GM12878 (cell line): ENCODE measurements around the gene CSTPP1.

ENCODE experiments used
- CREB1 ChIP-seq: IDR thresholded peaks from 2 replicates; pipeline ENCODE4 v1.6.1; 2012; ENCODE audit warnings: low read depth, mild to moderate bottlenecking, inconsistent platforms
- HCFC1 ChIP-seq: fragments of 150-350 bp; IDR thresholded peaks from 2 replicates; pipeline ENCODE4 v1.6.1; 2014; ENCODE audit warnings: low read length
- IKZF1 ChIP-seq: fragments of 450-650 bp; conservative IDR thresholded peaks from 2 replicates; pipeline ENCODE4 v1.6.1; 2017; ENCODE audit warnings: antibody characterized with exemption, mild to moderate bottlenecking
- KAT2A ChIP-seq: conservative IDR thresholded peaks from 2 replicates; pipeline ENCODE4 v1.6.1; 2011; ENCODE audit warnings: low read depth, low read length; ENCODE audit not compliant: control insufficient read depth
- MYC ChIP-seq: IDR thresholded peaks from 2 replicates; pipeline ENCODE4 v1.6.1; 2011; ENCODE audit warnings: mild to moderate bottlenecking, low read length, moderate library complexity, inconsistent platforms; ENCODE audit not compliant: insufficient read depth, insufficient replicate concordance, insufficient read length, severe bottlenecking
- PAX5 ChIP-seq: IDR thresholded peaks from 2 replicates; pipeline ENCODE4 v1.6.1; 2011; ENCODE audit warnings: low read depth, low read length, borderline replicate concordance
- POLR2A ChIP-seq: IDR thresholded peaks from 2 replicates; pipeline ENCODE4 v1.6.1; 2011; ENCODE audit warnings: low read depth, mild to moderate bottlenecking, low read length
- POLR2AphosphoS5 ChIP-seq: IDR thresholded peaks from 2 replicates; pipeline ENCODE4 v1.6.1; 2011; ENCODE audit warnings: mild to moderate bottlenecking, low read length, inconsistent platforms
- SIN3A ChIP-seq: IDR thresholded peaks from 2 replicates; pipeline ENCODE4 v1.6.1; 2012; ENCODE audit warnings: low read depth, low read length, improper control_type of control experiment
- STAT3 ChIP-seq: IDR thresholded peaks from 2 replicates; pipeline ENCODE4 v1.6.1; 2011; ENCODE audit warnings: low read depth, low read length, improper control_type of control experiment
- TF ChIP-seq, protein P1 (sequence below), 3 experiments: IDR thresholded peaks in 2 of 3; conservative IDR thresholded peaks in 1 of 3; 2 replicates each; pipeline ENCODE4 v1.5.1; 2011; ENCODE audit warnings: low read depth in 3 of 3, low read length in 3 of 3, mild to moderate bottlenecking in 3 of 3, control low read depth in 2 of 3, moderate library complexity in 2 of 3, inconsistent platforms in 1 of 3, mixed read lengths in 1 of 3; ENCODE audit not compliant: control insufficient read depth in 2 of 3, insufficient read depth in 1 of 3; ENCODE audit errors: extremely low read depth in 1 of 3
- TF ChIP-seq, protein P2 (sequence below): fragments of 450-650 bp; IDR thresholded peaks from 2 replicates; pipeline ENCODE4 v1.6.1; 2014; ENCODE audit warnings: mild to moderate bottlenecking
- TF ChIP-seq, protein P3 (sequence below): IDR thresholded peaks from 2 replicates; pipeline ENCODE4 v1.6.1; 2012; ENCODE audit warnings: low read length, inconsistent platforms

DNA sequence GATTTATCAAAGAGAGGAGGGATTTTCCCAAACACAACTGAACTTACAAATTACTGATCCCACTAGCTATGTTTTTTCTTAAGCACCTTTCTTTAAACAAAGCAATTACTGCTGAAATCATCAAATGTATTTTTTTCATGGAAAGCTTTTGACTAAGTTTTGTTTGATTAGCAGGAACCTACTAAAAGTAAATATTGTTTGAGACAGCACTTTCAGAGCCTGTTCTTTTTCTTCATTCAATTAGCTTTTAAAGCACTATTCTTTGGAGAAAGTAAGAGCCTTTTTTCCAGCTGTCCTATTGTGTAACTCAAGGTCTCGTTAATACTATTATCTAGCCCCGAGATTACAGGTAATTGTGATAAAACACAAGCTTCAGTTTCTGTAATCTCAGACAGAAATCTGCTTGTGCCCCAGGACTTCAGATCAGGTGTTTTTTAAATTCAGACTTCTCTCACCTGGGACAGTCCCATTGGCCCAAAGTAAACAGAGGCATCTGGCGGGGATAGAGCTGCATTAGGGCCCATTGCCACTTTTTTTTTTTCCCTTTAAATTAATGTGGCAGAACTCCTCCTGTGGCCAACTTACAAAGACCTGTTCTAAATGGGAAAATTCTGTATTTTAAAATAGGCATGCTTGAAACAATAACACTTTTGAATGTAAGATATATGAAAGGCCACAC, 11.0 kb downstream of the CSTPP1 start:
- no peak for TF ChIP-seq IKZF1
- TF ChIP-seq HCFC1: no peak
- TF ChIP-seq CREB1: no peak
- no peak for TF ChIP-seq PAX5
- TF ChIP-seq STAT3: no peak
- TF ChIP-seq, protein P1, sequence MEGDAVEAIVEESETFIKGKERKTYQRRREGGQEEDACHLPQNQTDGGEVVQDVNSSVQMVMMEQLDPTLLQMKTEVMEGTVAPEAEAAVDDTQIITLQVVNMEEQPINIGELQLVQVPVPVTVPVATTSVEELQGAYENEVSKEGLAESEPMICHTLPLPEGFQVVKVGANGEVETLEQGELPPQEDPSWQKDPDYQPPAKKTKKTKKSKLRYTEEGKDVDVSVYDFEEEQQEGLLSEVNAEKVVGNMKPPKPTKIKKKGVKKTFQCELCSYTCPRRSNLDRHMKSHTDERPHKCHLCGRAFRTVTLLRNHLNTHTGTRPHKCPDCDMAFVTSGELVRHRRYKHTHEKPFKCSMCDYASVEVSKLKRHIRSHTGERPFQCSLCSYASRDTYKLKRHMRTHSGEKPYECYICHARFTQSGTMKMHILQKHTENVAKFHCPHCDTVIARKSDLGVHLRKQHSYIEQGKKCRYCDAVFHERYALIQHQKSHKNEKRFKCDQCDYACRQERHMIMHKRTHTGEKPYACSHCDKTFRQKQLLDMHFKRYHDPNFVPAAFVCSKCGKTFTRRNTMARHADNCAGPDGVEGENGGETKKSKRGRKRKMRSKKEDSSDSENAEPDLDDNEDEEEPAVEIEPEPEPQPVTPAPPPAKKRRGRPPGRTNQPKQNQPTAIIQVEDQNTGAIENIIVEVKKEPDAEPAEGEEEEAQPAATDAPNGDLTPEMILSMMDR (IDR thresholded peaks at IDR 0.05 in 2 of 3, conservative IDR thresholded peaks at IDR 0.05 in 1 of 3; ENCODE audit: control insufficient read depth in 2 of 3, extremely low read depth in 1 of 3, insufficient read depth in 1 of 3, low read depth in 3 of 3, low read length in 3 of 3): no peak
- TF ChIP-seq MYC: no peak
- TF ChIP-seq SIN3A: no peak
- no peak for TF ChIP-seq POLR2A
- no peak for TF ChIP-seq KAT2A
- TF ChIP-seq, protein P2, sequence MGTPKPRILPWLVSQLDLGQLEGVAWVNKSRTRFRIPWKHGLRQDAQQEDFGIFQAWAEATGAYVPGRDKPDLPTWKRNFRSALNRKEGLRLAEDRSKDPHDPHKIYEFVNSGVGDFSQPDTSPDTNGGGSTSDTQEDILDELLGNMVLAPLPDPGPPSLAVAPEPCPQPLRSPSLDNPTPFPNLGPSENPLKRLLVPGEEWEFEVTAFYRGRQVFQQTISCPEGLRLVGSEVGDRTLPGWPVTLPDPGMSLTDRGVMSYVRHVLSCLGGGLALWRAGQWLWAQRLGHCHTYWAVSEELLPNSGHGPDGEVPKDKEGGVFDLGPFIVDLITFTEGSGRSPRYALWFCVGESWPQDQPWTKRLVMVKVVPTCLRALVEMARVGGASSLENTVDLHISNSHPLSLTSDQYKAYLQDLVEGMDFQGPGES: no peak
- TF ChIP-seq POLR2AphosphoS5: no peak
- TF ChIP-seq, protein P3, sequence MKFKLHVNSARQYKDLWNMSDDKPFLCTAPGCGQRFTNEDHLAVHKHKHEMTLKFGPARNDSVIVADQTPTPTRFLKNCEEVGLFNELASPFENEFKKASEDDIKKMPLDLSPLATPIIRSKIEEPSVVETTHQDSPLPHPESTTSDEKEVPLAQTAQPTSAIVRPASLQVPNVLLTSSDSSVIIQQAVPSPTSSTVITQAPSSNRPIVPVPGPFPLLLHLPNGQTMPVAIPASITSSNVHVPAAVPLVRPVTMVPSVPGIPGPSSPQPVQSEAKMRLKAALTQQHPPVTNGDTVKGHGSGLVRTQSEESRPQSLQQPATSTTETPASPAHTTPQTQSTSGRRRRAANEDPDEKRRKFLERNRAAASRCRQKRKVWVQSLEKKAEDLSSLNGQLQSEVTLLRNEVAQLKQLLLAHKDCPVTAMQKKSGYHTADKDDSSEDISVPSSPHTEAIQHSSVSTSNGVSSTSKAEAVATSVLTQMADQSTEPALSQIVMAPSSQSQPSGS: no peak
